HepG2 (cell line): ENCODE data around the gene AHSP. TPM values are rescaled to one million over a fixed set of nuclear protein-coding genes. Genes with fewer than 3 reads are reported as not detected.

Experiments
- ATAC-seq: fragments of 200-7000 bp; cut with Tn5 transposase; 3 replicates; pipeline ENCODE4 v1.9.1; 2020; ENCODE audit warnings: mild to moderate bottlenecking, moderate library complexity
- BruUV-seq: library from RNA; stranded (reverse); fragments of 400-500 nt; replicated peaks from 2 replicates; lab custom pipeline; 2021; lab: Mats Ljungman, UMichigan
- CTCF ChIA-PET: fragments of 300-600 bp; formaldehyde crosslinking; extraction: SDS; loops from one replicate; lab custom pipeline; 2021; ENCODE audit warnings: low total read pairs, inconsistent platforms, low intra/inter-chr PET ratio; lab: Yijun Ruan, JAX
- POLR2A ChIA-PET: fragments of 350-600 bp; sonication (Branson Sonifier 250); formaldehyde crosslinking; loops from one replicate; lab custom pipeline; 2020; ENCODE audit warnings: antibody characterized with exemption, inconsistent platforms; lab: Yijun Ruan, JAX
- DNase-seq: peaks from one replicate; pipeline ENCODE4 v3.0.0-alpha.2; 2015; ENCODE audit warnings: low spot score
- FAIRE-seq: peaks from 3 replicates; lab custom pipeline; 2011; peaks lifted over from hg19 to GRCh38; lab: Jason Lieb, UNC
- H2AFZ ChIP-seq: one replicate; pipeline ENCODE4 v1.6.1; 2011; ENCODE audit warnings: low read length, inconsistent platforms
- H3K27ac ChIP-seq: fragments of 300-600 bp; 3 replicates; pipeline ENCODE4 v1.8.0; 2011; ENCODE audit warnings: mixed run types, mild to moderate bottlenecking, mixed read lengths, low read length, inconsistent platforms; ENCODE audit not compliant: insufficient read depth; ENCODE audit errors: extremely low read length
- H3K27me3 ChIP-seq, 2 experiments: fragments of 200-600 bp in 1 of 2; 2 replicates in 1 of 2; 3 replicates in 1 of 2; pipeline versions ENCODE4 v1.6.0 to v1.8.0; 2011; ENCODE audit warnings: low read length in 2 of 2, mild to moderate bottlenecking in 2 of 2, moderate library complexity in 2 of 2, inconsistent platforms in 1 of 2; ENCODE audit not compliant: insufficient read depth in 2 of 2, control insufficient read depth in 1 of 2
- H3K36me3 ChIP-seq, 2 experiments: fragments of 200-600 bp in 1 of 2; replicated peaks in 1 of 2; 2 replicates in 1 of 2; 3 replicates in 1 of 2; pipeline versions ENCODE4 v1.5.1 to v1.8.0; 2011; ENCODE audit warnings: low read length in 2 of 2, inconsistent platforms in 1 of 2; ENCODE audit not compliant: insufficient read depth in 2 of 2, control insufficient read depth in 1 of 2
- H3K4me1 ChIP-seq: 2 replicates; pipeline ENCODE4 v1.5.1; 2012; ENCODE audit warnings: low read length, inconsistent platforms; ENCODE audit not compliant: insufficient read depth
- H3K4me2 ChIP-seq: 2 replicates; pipeline ENCODE4 v1.6.0; 2011; ENCODE audit warnings: low read depth, low read length, inconsistent platforms
- H3K4me3 ChIP-seq, 3 experiments: fragments of 200-600 bp in 1 of 3; sonication (generic), shearing (Covaris generic) in 1 of 3; replicated peaks in 1 of 3; 2 replicates each; pipeline ENCODE4 v1.5.1; 2011 to 2016; ENCODE audit warnings: low read length in 3 of 3, inconsistent platforms in 2 of 3, low read depth in 2 of 3, mild to moderate bottlenecking in 2 of 3, control low read depth in 1 of 3, mixed read lengths in 1 of 3; ENCODE audit not compliant: insufficient read depth in 1 of 3
- H3K79me2 ChIP-seq: one replicate; pipeline ENCODE4 v1.6.1; 2011; ENCODE audit warnings: low read length, inconsistent platforms; ENCODE audit not compliant: insufficient read depth
- H3K9ac ChIP-seq: 2 replicates; pipeline ENCODE4 v1.6.0; 2011; ENCODE audit warnings: mild to moderate bottlenecking, low read depth, low read length, inconsistent platforms; ENCODE audit not compliant: insufficient read depth
- H3K9me3 ChIP-seq: 2 replicates; pipeline ENCODE4 v1.5.1; 2012; ENCODE audit warnings: mild to moderate bottlenecking, low read length
- H4K20me1 ChIP-seq: 2 replicates; pipeline ENCODE4 v1.6.0; 2011; ENCODE audit warnings: inconsistent platforms, mild to moderate bottlenecking, low read length, moderate library complexity; ENCODE audit not compliant: insufficient read depth
- AGO2 ChIP-seq: fragments of 200-400 bp; formaldehyde crosslinking; optimal IDR thresholded peaks from 2 replicates; pipeline ENCODE3; 2017; ENCODE audit warnings: mild to moderate bottlenecking, low read depth, low read length, moderate library complexity
- KDM2A ChIP-seq: sonication (generic); formaldehyde crosslinking; IDR thresholded peaks from 2 replicates; pipeline ENCODE4 v1.4.0; 2020; ENCODE audit warnings: low read depth, missing genetic modification reagents, borderline replicate concordance
- KDM5B ChIP-seq: sonication (generic); formaldehyde crosslinking; IDR thresholded peaks from 2 replicates; pipeline ENCODE4 v1.4.0; 2020; ENCODE audit warnings: missing genetic modification reagents, mild to moderate bottlenecking, borderline replicate concordance
- NFKB2 ChIP-seq: sonication (generic); formaldehyde crosslinking; IDR thresholded peaks from 2 replicates; pipeline ENCODE4 v1.4.0; 2020; ENCODE audit warnings: missing genetic modification reagents, borderline replicate concordance
- PLRG1 ChIP-seq: fragments of 450-650 bp; conservative IDR thresholded peaks from 2 replicates; pipeline ENCODE4 v1.6.1; 2016
- POLR2A ChIP-seq, 2 experiments: IDR thresholded peaks; 2 replicates each; pipeline ENCODE4 v1.6.1; 2011; ENCODE audit warnings: low read depth in 2 of 2, low read length in 2 of 2, mild to moderate bottlenecking in 1 of 2, moderate library complexity in 1 of 2; ENCODE audit not compliant: insufficient read depth in 1 of 2
- POLR2AphosphoS5 ChIP-seq: IDR thresholded peaks from 2 replicates; pipeline ENCODE4 v1.6.1; 2012; ENCODE audit warnings: low read depth, low read length
- RBFOX2 ChIP-seq: fragments of 200-400 bp; formaldehyde crosslinking; IDR thresholded peaks from 2 replicates; pipeline ENCODE4 v1.6.1; 2017; ENCODE audit warnings: low read depth, mild to moderate bottlenecking, low read length
- THAP11 ChIP-seq: IDR thresholded peaks from 2 replicates; pipeline ENCODE4 v1.6.1; 2016; ENCODE audit warnings: missing biosample characterization, missing genetic modification reagents
- ZNF101 ChIP-seq: sonication (generic); formaldehyde crosslinking; IDR thresholded peaks from 2 replicates; pipeline ENCODE4 v1.4.0; 2020; ENCODE audit warnings: mild to moderate bottlenecking, low read depth, missing genetic modification reagents, borderline replicate concordance
- WGBS: methylation state at CpG from one replicate; pipeline ENCODE4 v1.1.6; 2017; ENCODE audit warnings: low lambda C conversion rate; 5-methylcytosine and 5-hydroxymethylcytosine counted together
- in situ Hi-C: cut with HindIII; loops from 2 replicates; pipeline ENCODE4 v1.10.0; 2017; ENCODE audit warnings: low pct_unique_long_range_greater_than_20kb; ENCODE audit not compliant: extremely low pct_ligation_motif_present
- intact Hi-C: fragments of 100-400 bp; cut with micrococcal nuclease; formaldehyde crosslinking; loops from one replicate; pipeline ENCODE4 v1.10.0; 2022; ENCODE audit not compliant: unreplicated experiment
- polyA plus RNA-seq, 8 experiments: library from polyadenylated mRNA; depleted of rRNA in 3 of 8; stranded (reverse) in 7 of 8; unstranded in 1 of 8; fragments of >200 nt; fragmentation: Illumina TruSeq in 4 of 8; extraction: Trizol in 4 of 8; gene quantifications; 2 replicates each; pipeline versions ENCODE4 v1.2.1 to v1.2.3, GENCODE V29; 2011 to 2016; ENCODE audit warnings: low read depth in 4 of 8, missing spikeins in 1 of 8, mixed read lengths in 1 of 8; ENCODE audit not compliant: insufficient read depth in 1 of 8
- total RNA-seq, 5 experiments: library from RNA; depleted of rRNA; stranded (reverse); fragments of >200 nt; fragmentation: Illumina TruSeq; extraction: Trizol; gene quantifications; 2 replicates each; pipeline ENCODE4 v1.2.3, GENCODE V29; 2016; ENCODE audit warnings: low read depth in 1 of 5

AHSP gene
- total and polyA plus RNA-seq, 2 of the 13 experiments (the other 11 are each of a cell fraction or from before 2014, with no cell fraction given), result not detected

DNA sequence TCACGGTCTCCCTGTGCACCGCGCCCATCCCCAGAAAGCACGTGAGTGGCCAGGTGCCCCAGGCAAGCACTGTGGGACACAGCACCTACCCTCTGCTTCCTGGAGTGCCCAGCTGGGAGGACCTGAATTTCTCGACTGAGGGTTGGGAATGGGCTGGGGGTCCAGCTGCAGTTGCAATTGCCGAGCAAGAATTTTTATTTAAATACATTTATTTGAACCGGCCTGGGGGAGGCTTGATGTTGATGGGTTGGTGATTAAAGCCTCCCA lies 38.5 kb upstream of the AHSP start:
- no peak overlapping the region for H2AFZ ChIP-seq
- ATAC-seq (no peak), DNase-seq (no peak)
- no peak overlapping the region for H3K4me3 ChIP-seq
- H3K27me3 ChIP-seq, result no peaks in the 10 kb centered on the region
- CTCF ChIA-PET, result no interaction called here
- TF ChIP-seq AGO2 (peak; percentile 28), PLRG1 (no peak)
- TF ChIP-seq, all 625 proteins: peak for 1
- no peak for FAIRE-seq
- H3K27ac ChIP-seq, result no peak overlapping the region
- POLR2A ChIA-PET, result interaction anchor here (0.7 to 2.9 kb wide), 4 partner anchors 12 to 37 kb away, joined by 3 to 8 read pairs (median 6); partner anchors contain the start of gene RUSF1
- peaks cover 18 to 40% of the 10 kb centered on the region in 2 experiments for H3K36me3 ChIP-seq
- intact Hi-C loops, result no loop called here
- in situ Hi-C loops, result no loop called here
- no peaks in the 10 kb centered on the region for H4K20me1 ChIP-seq
- H3K79me2 ChIP-seq, result no peaks in the 10 kb centered on the region
- H3K9ac ChIP-seq, result no peak overlapping the region
- no peaks in the 10 kb centered on the region for H3K9me3 ChIP-seq
- no peak overlapping the region for H3K4me2 ChIP-seq
- H3K4me1 ChIP-seq, result peaks cover 12% of the 10 kb centered on the region
- BruUV-seq, result no TSS peak
- 95% methylated on average over 7 of the region's 7 CpGs for WGBS

DNA sequence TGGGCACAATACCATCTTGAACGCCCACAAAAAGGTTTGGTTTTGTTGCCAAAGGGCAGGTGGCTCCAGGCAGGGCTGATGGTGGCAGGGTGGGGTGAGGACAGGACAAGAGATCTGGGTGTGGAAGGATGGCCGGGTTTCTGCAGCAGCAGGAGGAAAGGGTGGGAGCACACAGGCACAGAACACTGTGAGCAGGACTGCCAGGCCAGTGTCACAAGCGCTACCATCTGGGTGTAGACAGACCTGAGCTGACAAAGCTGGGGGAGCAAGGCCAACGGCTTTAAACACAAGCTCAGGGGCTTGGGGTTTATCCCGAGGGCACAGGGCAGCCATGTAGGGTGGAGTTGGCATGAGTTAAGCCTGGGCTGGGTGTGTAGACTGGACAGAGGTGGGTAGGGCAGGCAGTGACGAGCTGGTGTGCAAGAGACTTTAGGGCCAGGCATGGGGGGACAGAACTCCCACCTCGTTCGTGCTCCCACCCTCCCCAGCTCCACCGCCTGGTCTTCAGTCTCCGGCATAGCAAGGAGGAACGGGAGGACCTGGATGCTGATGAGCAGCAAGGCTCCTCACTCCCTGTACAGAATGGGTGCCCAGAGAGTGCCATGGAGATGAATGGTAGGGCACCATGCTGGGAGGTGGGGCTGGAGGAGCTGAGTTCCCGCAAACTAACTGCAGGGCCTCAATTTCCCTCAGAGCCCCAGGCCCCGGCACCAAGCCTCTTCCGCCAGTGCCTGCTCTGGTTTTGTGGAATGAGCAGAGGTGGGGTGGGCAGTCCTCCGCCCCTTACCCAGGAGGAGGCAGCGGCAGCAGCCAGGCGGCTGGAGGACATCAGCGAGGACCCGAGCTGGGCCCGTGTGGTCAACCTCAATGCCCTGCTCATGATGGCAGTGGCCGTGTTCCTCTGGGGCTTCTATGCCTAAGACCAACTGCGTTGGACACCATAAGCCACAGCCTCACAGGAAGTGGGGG lies 37.8 kb upstream of the AHSP start:
- no peak overlapping the region for H2AFZ ChIP-seq
- no peaks in the 10 kb centered on the region for H3K27me3 ChIP-seq
- no peaks in the 10 kb centered on the region for H3K9me3 ChIP-seq
- no TSS peak for BruUV-seq
- in situ Hi-C loops (no loop called here), intact Hi-C loops (no loop called here)
- DNase-seq (no peak), FAIRE-seq (no peak), ATAC-seq (no peak)
- peaks cover 18 to 45% of the 10 kb centered on the region in 2 experiments for H3K36me3 ChIP-seq
- ChIA-PET CTCF (no interaction called here), POLR2A (interaction anchor here (0.7 to 2.9 kb wide), 6 partner anchors 11 to 36 kb away, joined by 3 to 8 read pairs (median 4); partner anchors contain the start of gene RUSF1)
- H3K9ac ChIP-seq, result no peak overlapping the region
- H4K20me1 ChIP-seq, result no peaks in the 10 kb centered on the region
- H3K4me2 ChIP-seq, result no peak overlapping the region
- TF ChIP-seq KDM5B (CRISPR knock-in tag), result no peak
- TF ChIP-seq POLR2AphosphoS5, result peak; percentile 34; the same call in 1 of the 2 replicates
- no peak for TF ChIP-seq NFKB2
- TF ChIP-seq RBFOX2, result 0 out of 2 replicates have a peak, but pooled peaks have one; percentile 30
- TF ChIP-seq THAP11 (CRISPR knock-in tag), result no peak
- no peak for TF ChIP-seq ZNF101 (CRISPR knock-in tag)
- peak; percentile 61 for TF ChIP-seq AGO2
- TF ChIP-seq POLR2A (IDR thresholded peaks at IDR 0.05; ENCODE audit: insufficient read depth in 1 of 2, low read depth in 2 of 2, low read length in 2 of 2), result 0 out of 4 replicates have a peak, but pooled peaks have one; percentile 7 to 25
- no peak for TF ChIP-seq KDM2A (CRISPR knock-in tag)
- H3K27ac ChIP-seq, result no peak overlapping the region
- H3K79me2 ChIP-seq, result no peaks in the 10 kb centered on the region
- WGBS, result 97% methylated on average over 22 of the region's 22 CpGs
- H3K4me3 ChIP-seq, result no peak overlapping the region
- H3K4me1 ChIP-seq, result peaks cover 6% of the 10 kb centered on the region
